DND-41 (cell line): ENCODE results near the gene TBX4.
"Not testable (repeated sequence)": the region's sequence is repeated elsewhere in the genome, so short reads cannot be mapped to it uniquely, and the experiment has no call there.

Experiments
- ATAC-seq: fragments of 200-7000 bp; cut with Tn5 transposase; 3 replicates; pipeline ENCODE4 v1.9.1; 2021; ENCODE audit warnings: low read depth; ENCODE audit not compliant: insufficient read depth
- DNase-seq: peaks from one replicate; pipeline ENCODE4 v3.0.0-alpha.2; 2020
- H2AFZ ChIP-seq: 2 replicates; pipeline ENCODE4 v1.6.0; 2012; ENCODE audit warnings: low read depth, low read length
- H3K27ac ChIP-seq: 2 replicates; pipeline ENCODE4 v1.5.1; 2012; ENCODE audit warnings: low read length, inconsistent platforms
- H3K27me3 ChIP-seq: fragments of 200-600 bp; sonication (generic); 2 replicates; pipeline ENCODE4 v1.6.0; 2012; ENCODE audit warnings: low read length, mild to moderate bottlenecking, inconsistent platforms; ENCODE audit not compliant: insufficient read depth, poor library complexity
- H3K36me3 ChIP-seq: 2 replicates; pipeline ENCODE4 v1.5.1; 2012; ENCODE audit warnings: low read length, inconsistent platforms; ENCODE audit not compliant: insufficient read depth
- H3K4me1 ChIP-seq: 2 replicates; pipeline ENCODE4 v1.5.1; 2012; ENCODE audit warnings: mild to moderate bottlenecking, low read length; ENCODE audit not compliant: insufficient read depth
- H3K4me2 ChIP-seq: 2 replicates; pipeline ENCODE4 v1.6.0; 2012; ENCODE audit warnings: mild to moderate bottlenecking, moderate library complexity, low read length, inconsistent platforms; ENCODE audit not compliant: insufficient read depth
- H3K4me3 ChIP-seq, 2 experiments: fragments of 200-600 bp in 1 of 2; shearing (Covaris generic) in 1 of 2; 2 replicates each; pipeline ENCODE4 v1.5.1; 2012 to 2016; ENCODE audit warnings: inconsistent platforms in 2 of 2, low read length in 2 of 2, mild to moderate bottlenecking in 2 of 2, low read depth in 1 of 2, moderate library complexity in 1 of 2
- H3K79me2 ChIP-seq: 2 replicates; pipeline ENCODE4 v1.6.0; 2012; ENCODE audit warnings: low read length, inconsistent platforms; ENCODE audit not compliant: insufficient read depth
- H3K9ac ChIP-seq: 2 replicates; pipeline ENCODE4 v1.6.0; 2012; ENCODE audit warnings: low read depth, mild to moderate bottlenecking, inconsistent platforms, low read length, moderate library complexity
- H3K9me3 ChIP-seq: 2 replicates; pipeline ENCODE4 v1.5.1; 2012; ENCODE audit warnings: low read length, moderate library complexity, mild to moderate bottlenecking, inconsistent platforms; ENCODE audit not compliant: insufficient read depth, severe bottlenecking
- H4K20me1 ChIP-seq: 2 replicates; pipeline ENCODE4 v1.6.0; 2012; ENCODE audit warnings: low read length; ENCODE audit not compliant: insufficient read depth
- EZH2 ChIP-seq: IDR thresholded peaks from 3 replicates; pipeline ENCODE4 v1.6.1; 2012; ENCODE audit warnings: borderline replicate concordance, low read depth, mild to moderate bottlenecking, moderate library complexity, low read length, inconsistent platforms; ENCODE audit not compliant: severe bottlenecking
- TF ChIP-seq, protein P1 (sequence below): IDR thresholded peaks from 2 replicates; pipeline ENCODE4 v1.5.1; 2012; ENCODE audit warnings: borderline replicate concordance, low read length, moderate library complexity, mild to moderate bottlenecking; ENCODE audit not compliant: poor library complexity, severe bottlenecking; ENCODE audit errors: extremely low read depth

TBX4 gene

DNA sequence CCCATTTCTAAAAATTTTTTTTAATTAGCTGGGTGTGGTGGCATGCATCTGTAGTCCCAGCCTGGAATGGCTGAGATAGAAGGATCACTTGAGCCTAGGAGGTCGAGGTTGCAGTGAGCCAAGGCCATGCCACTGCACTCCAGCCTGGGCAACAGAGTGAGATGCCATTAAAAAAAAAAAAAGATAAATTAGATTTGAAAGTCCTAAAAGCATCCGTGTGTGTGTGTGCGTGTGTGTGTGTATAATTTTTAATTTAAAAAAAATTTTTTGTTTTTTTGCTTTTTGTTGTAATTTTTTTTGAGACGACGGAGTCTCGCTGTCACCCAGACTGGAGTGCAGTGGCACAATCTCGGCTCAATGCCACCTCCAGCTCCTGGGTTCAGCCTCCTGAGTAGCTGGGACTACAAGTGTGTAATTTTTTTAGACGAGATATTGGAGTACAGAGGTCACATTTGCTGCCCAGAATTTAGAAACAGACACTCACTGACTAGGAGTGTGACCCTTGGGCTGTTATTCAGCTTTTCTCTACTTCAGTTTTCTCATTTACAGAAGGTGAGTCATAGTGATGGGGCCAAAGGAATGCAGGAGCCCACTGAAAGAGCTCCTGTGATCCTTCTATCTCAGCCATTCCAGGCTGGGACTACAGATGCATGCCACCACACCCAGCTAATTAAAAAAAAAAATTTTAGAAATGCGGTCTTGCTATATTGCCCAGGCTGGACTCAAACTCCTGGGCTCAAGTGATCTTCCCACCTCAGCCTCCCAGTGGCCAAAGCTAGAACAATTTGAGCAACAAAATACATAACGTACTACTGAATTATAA lies 25.5 kb upstream of the TBX4 start:
- Histone ChIP-seq H3K9ac (no peak overlapping the region), H3K27me3 (peaks cover 30% of the 10 kb centered on the region), H3K79me2 (no peaks in the 10 kb centered on the region), H3K9me3 (no peaks in the 10 kb centered on the region), H3K4me1 (no peaks in the 10 kb centered on the region), H3K27ac (no peak overlapping the region), H3K4me2 (no peak overlapping the region), H3K36me3 (no peaks in the 10 kb centered on the region), H3K4me3 (no peak overlapping the region), H4K20me1 (no peaks in the 10 kb centered on the region), H2AFZ (no peak overlapping the region)
- DNase-seq (no peak), ATAC-seq (no peak)
- TF ChIP-seq, protein P1, sequence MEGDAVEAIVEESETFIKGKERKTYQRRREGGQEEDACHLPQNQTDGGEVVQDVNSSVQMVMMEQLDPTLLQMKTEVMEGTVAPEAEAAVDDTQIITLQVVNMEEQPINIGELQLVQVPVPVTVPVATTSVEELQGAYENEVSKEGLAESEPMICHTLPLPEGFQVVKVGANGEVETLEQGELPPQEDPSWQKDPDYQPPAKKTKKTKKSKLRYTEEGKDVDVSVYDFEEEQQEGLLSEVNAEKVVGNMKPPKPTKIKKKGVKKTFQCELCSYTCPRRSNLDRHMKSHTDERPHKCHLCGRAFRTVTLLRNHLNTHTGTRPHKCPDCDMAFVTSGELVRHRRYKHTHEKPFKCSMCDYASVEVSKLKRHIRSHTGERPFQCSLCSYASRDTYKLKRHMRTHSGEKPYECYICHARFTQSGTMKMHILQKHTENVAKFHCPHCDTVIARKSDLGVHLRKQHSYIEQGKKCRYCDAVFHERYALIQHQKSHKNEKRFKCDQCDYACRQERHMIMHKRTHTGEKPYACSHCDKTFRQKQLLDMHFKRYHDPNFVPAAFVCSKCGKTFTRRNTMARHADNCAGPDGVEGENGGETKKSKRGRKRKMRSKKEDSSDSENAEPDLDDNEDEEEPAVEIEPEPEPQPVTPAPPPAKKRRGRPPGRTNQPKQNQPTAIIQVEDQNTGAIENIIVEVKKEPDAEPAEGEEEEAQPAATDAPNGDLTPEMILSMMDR = no peak
- no peak for TF ChIP-seq EZH2

DNA sequence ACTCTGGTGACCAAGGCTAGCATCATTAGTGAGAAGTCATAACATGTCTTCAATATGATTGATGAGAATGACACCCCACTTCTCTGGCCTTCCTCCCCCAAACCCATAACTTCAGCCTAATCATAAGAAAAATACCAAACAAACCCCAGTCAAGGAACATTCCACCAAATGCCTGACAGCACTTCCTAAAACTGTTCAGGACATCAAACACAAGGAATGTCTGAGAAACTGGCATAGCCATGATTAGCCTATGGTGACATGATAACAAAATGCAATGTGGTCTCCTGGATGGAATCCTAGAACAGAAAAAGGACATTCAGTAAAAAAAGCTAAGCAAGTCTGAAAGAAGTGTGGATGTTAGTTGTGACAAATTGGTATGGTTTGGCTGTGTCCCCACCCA lies 24.7 kb upstream of the TBX4 start:
- ATAC-seq = no peak
- Histone ChIP-seq H3K9ac (no peak overlapping the region), H3K9me3 (no peaks in the 10 kb centered on the region), H3K4me1 (no peaks in the 10 kb centered on the region), H3K27me3 (peaks cover 24% of the 10 kb centered on the region), H3K4me3 (no peak overlapping the region), H4K20me1 (no peaks in the 10 kb centered on the region), H3K4me2 (no peak overlapping the region), H2AFZ (no peak overlapping the region), H3K27ac (no peak overlapping the region), H3K36me3 (no peaks in the 10 kb centered on the region), H3K79me2 (no peaks in the 10 kb centered on the region)
- DNase-seq = no peak
- no peak for TF ChIP-seq EZH2
- TF ChIP-seq, protein P1 = no peak

DNA sequence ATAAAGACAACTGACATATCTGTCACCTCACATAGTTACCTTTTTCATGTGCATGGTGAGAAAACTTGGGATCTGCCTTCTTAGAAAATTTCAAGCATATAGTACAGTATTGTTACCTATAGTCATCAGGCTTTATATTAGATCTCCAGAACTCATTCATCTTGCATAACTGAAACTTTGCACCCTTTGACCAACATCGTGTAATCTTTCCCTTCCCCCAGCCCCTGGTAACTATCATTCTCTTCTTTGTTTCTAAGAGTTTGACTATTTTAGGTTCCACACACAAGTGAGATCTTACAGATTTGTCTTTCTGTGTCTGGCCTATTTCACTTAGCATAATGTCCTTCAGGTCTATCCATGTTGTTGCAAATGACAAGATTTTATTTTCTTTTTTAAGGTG lies 22.9 kb upstream of the TBX4 start:
- DNase-seq = no peak
- ATAC-seq = no peak
- H3K4me1 ChIP-seq = no peaks in the 10 kb centered on the region
- no peaks in the 10 kb centered on the region for H4K20me1 ChIP-seq
- H3K9me3 ChIP-seq = no peaks in the 10 kb centered on the region
- H3K4me2 ChIP-seq = no peak overlapping the region
- H3K27me3 ChIP-seq = peaks cover 17% of the 10 kb centered on the region
- H3K27ac ChIP-seq = no peak overlapping the region
- no peak overlapping the region for H3K4me3 ChIP-seq
- H2AFZ ChIP-seq = no peak overlapping the region
- no peak for TF ChIP-seq EZH2
- TF ChIP-seq, protein P1 = no peak
- H3K79me2 ChIP-seq = no peaks in the 10 kb centered on the region
- no peaks in the 10 kb centered on the region for H3K36me3 ChIP-seq
- H3K9ac ChIP-seq = no peak overlapping the region

DNA sequence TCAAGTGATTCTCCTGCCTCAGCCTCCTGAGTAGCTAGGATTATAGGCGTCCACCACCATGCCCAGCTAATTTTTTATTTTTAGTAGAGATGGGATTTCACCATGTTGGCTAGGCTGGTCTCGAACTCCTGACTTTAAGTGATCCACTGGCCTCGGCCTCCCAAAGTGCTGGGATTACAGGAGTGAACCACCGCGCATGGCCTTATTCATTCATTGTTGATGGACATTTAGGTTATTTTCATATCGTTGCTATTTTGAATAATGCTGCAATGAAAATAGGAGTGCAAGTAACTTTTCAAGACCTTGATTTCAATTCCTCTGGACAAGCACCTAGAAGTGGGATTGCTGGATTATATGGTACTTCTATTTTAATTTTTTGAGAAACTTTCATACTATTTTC lies 22.4 kb upstream of the TBX4 start:
- not testable (repeated sequence) for H3K9ac ChIP-seq, H3K27ac ChIP-seq, H4K20me1 ChIP-seq, H3K79me2 ChIP-seq, H3K9me3 ChIP-seq, ATAC-seq, H2AFZ ChIP-seq, DNase-seq, H3K4me2 ChIP-seq, H3K4me1 ChIP-seq, H3K36me3 ChIP-seq, H3K4me3 ChIP-seq
- peaks cover 17% of the 10 kb centered on the region for H3K27me3 ChIP-seq
